Neural cell (in vitro differentiated cells): ENCODE data around the gene CACNA1C.

Experiments used
- EP300 ChIP-seq: fragments of 450-650 bp; conservative IDR thresholded peaks from 2 replicates; pipeline ENCODE4 v1.6.1; 2014; ENCODE audit warnings: antibody characterized with exemption, mild to moderate bottlenecking, moderate library complexity; ENCODE audit not compliant: poor library complexity, severe bottlenecking
- MXI1 ChIP-seq: fragments of 450-650 bp; conservative IDR thresholded peaks from 2 replicates; pipeline ENCODE4 v1.6.1; 2014; ENCODE audit warnings: antibody characterized with exemption, mild to moderate bottlenecking; ENCODE audit not compliant: poor library complexity, severe bottlenecking
- POLR2AphosphoS5 ChIP-seq: IDR thresholded peaks from 2 replicates; pipeline ENCODE4 v1.6.1; 2012
- TF ChIP-seq, protein P1 (sequence below): fragments of 450-650 bp; IDR thresholded peaks from 2 replicates; pipeline ENCODE4 v1.5.1; 2014; ENCODE audit warnings: antibody characterized with exemption, mild to moderate bottlenecking, moderate library complexity; ENCODE audit not compliant: poor library complexity, severe bottlenecking
- TF ChIP-seq, protein P2 (sequence below): IDR thresholded peaks from 2 replicates; pipeline ENCODE4 v1.6.1; 2012; ENCODE audit warnings: borderline replicate concordance

DNA sequence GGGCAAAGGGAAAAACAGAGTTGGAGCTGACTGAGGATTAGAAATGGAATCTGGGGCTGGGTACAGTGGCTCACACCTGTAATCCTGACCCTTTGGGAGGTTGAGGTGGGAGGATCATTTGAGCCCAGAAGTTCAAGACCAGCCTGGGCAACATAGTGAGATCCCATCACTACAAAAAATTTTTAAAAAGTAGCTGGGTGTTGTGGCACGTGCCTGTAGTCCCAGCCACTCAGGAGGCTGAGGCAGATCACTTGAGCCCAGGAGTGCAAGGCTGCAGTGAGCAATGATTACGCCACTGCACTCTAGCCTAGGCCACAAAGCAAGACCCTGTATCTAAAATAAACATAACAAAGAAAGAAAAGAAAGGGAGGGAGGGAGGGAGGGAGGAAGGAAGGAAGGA, 33.7 kb upstream of the CACNA1C start:
- no peak for TF ChIP-seq MXI1
- TF ChIP-seq POLR2AphosphoS5: no peak
- TF ChIP-seq, protein P1, sequence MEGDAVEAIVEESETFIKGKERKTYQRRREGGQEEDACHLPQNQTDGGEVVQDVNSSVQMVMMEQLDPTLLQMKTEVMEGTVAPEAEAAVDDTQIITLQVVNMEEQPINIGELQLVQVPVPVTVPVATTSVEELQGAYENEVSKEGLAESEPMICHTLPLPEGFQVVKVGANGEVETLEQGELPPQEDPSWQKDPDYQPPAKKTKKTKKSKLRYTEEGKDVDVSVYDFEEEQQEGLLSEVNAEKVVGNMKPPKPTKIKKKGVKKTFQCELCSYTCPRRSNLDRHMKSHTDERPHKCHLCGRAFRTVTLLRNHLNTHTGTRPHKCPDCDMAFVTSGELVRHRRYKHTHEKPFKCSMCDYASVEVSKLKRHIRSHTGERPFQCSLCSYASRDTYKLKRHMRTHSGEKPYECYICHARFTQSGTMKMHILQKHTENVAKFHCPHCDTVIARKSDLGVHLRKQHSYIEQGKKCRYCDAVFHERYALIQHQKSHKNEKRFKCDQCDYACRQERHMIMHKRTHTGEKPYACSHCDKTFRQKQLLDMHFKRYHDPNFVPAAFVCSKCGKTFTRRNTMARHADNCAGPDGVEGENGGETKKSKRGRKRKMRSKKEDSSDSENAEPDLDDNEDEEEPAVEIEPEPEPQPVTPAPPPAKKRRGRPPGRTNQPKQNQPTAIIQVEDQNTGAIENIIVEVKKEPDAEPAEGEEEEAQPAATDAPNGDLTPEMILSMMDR: no peak
- TF ChIP-seq, protein P2, sequence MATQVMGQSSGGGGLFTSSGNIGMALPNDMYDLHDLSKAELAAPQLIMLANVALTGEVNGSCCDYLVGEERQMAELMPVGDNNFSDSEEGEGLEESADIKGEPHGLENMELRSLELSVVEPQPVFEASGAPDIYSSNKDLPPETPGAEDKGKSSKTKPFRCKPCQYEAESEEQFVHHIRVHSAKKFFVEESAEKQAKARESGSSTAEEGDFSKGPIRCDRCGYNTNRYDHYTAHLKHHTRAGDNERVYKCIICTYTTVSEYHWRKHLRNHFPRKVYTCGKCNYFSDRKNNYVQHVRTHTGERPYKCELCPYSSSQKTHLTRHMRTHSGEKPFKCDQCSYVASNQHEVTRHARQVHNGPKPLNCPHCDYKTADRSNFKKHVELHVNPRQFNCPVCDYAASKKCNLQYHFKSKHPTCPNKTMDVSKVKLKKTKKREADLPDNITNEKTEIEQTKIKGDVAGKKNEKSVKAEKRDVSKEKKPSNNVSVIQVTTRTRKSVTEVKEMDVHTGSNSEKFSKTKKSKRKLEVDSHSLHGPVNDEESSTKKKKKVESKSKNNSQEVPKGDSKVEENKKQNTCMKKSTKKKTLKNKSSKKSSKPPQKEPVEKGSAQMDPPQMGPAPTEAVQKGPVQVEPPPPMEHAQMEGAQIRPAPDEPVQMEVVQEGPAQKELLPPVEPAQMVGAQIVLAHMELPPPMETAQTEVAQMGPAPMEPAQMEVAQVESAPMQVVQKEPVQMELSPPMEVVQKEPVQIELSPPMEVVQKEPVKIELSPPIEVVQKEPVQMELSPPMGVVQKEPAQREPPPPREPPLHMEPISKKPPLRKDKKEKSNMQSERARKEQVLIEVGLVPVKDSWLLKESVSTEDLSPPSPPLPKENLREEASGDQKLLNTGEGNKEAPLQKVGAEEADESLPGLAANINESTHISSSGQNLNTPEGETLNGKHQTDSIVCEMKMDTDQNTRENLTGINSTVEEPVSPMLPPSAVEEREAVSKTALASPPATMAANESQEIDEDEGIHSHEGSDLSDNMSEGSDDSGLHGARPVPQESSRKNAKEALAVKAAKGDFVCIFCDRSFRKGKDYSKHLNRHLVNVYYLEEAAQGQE: no peak
- TF ChIP-seq EP300: no peak
